SK-N-SH (cell line): ENCODE results near the gene AP1S1.
"Not testable (repeated sequence)": the region's sequence is repeated elsewhere in the genome, so short reads cannot be mapped to it uniquely, and the experiment has no call there.

Experiments used
- EP300 ChIP-seq, 2 experiments: IDR thresholded peaks; 2 replicates each; pipeline versions ENCODE4 v1.4.0 to v1.6.1; 2012; ENCODE audit warnings: borderline replicate concordance in 1 of 2, low read depth in 1 of 2, low read length in 1 of 2
- GABPA ChIP-seq: IDR thresholded peaks from 2 replicates; pipeline ENCODE4 v1.4.0; 2012; ENCODE audit warnings: low read depth, mild to moderate bottlenecking
- NRF1 ChIP-seq: IDR thresholded peaks from 2 replicates; pipeline ENCODE4 v1.6.1; 2012; ENCODE audit warnings: low read depth, mild to moderate bottlenecking, low read length
- RFX5 ChIP-seq: IDR thresholded peaks from 2 replicates; pipeline ENCODE4 v1.6.1; 2012; ENCODE audit warnings: mild to moderate bottlenecking, improper control_type of control experiment, low read length
- RXRA ChIP-seq: IDR thresholded peaks from 2 replicates; pipeline ENCODE4 v1.4.0; 2012; ENCODE audit warnings: low read depth, mild to moderate bottlenecking, borderline replicate concordance
- TAF1 ChIP-seq: IDR thresholded peaks from 2 replicates; pipeline ENCODE4 v1.6.1; 2012; ENCODE audit warnings: low read depth, mild to moderate bottlenecking, low read length, moderate library complexity, borderline replicate concordance
- YY1 ChIP-seq: IDR thresholded peaks from 2 replicates; pipeline ENCODE4 v1.4.0; 2012; ENCODE audit warnings: low read depth, mild to moderate bottlenecking
- TF ChIP-seq, protein P1 (sequence below): fragments of 200-600 bp; sonication (generic); IDR thresholded peaks from 2 replicates; pipeline ENCODE4 v1.6.1; 2017; ENCODE audit warnings: antibody characterized with exemption, mild to moderate bottlenecking, moderate library complexity

DNA sequence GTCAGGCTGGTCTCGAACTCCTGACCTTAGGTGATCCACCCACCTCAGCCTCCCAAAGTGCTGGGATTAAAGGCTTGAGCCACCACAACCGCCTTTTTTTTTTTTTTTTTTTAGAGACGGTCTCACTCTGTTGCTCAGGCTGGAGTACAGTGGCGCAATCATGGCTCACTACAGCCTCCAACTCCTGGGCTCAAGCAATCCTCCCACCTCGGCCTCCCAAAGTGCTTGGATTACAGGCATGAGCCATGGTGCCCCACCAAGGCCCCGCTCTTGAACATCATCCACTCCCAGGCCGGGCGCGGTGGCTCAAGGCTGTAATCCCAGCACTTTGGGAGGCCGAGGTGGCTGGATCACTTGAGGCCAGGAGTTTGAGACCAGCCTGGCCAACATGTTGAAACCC is 45.2 kb downstream of the AP1S1 start:
- TF ChIP-seq, protein P1, sequence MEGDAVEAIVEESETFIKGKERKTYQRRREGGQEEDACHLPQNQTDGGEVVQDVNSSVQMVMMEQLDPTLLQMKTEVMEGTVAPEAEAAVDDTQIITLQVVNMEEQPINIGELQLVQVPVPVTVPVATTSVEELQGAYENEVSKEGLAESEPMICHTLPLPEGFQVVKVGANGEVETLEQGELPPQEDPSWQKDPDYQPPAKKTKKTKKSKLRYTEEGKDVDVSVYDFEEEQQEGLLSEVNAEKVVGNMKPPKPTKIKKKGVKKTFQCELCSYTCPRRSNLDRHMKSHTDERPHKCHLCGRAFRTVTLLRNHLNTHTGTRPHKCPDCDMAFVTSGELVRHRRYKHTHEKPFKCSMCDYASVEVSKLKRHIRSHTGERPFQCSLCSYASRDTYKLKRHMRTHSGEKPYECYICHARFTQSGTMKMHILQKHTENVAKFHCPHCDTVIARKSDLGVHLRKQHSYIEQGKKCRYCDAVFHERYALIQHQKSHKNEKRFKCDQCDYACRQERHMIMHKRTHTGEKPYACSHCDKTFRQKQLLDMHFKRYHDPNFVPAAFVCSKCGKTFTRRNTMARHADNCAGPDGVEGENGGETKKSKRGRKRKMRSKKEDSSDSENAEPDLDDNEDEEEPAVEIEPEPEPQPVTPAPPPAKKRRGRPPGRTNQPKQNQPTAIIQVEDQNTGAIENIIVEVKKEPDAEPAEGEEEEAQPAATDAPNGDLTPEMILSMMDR: not testable (repeated sequence)
- not testable (repeated sequence) for TF ChIP-seq GABPA; RXRA; TAF1; RFX5; EP300 (IDR thresholded peaks at IDR 0.05; ENCODE audit: borderline replicate concordance in 1 of 2, low read depth in 1 of 2, low read length in 1 of 2); NRF1; YY1
